ENCODE data around the gene CSF2RB.

The CSF2RB gene

GRCh38 chr22:36892292-36892691, 21.1 kb upstream of the CSF2RB start:
- no peak for DNase-seq

- no peak for DNase-seq
Measured at GRCh38 chr22:36893262-36893661, 20.2 kb upstream of the CSF2RB start.

GRCh38 chr22:36894266-36894665, 19.2 kb upstream of the CSF2RB start:
- no peak for DNase-seq

GRCh38 chr22:36897611-36898010, 15.8 kb upstream of the CSF2RB start:
- no peak for DNase-seq

GRCh38 chr22:36898690-36899089, 14.7 kb upstream of the CSF2RB start:
- DNase-seq = no peak

GRCh38 chr22:36899498-36899897, 13.9 kb upstream of the CSF2RB start:
- DNase-seq = no peak

GRCh38 chr22:36900225-36900624, 13.2 kb upstream of the CSF2RB start:
- DNase-seq = no peak

- DNase-seq = no peak
Measured at GRCh38 chr22:36900880-36901279, 12.5 kb upstream of the CSF2RB start.

- no peak for DNase-seq
Measured at GRCh38 chr22:36901411-36902142, 11.9 kb upstream of the CSF2RB start.

- DNase-seq = no peak
Measured at GRCh38 chr22:36902143-36902926, 11.1 kb upstream of the CSF2RB start.

- no peak for DNase-seq
Measured at GRCh38 chr22:36904260-36904880, 9.1 kb upstream of the CSF2RB start.

GRCh38 chr22:36907253-36908195, 5.9 kb upstream of the CSF2RB start:
- DNase-seq = no peak

- no peak for DNase-seq
Measured at GRCh38 chr22:36910461-36910860, 3.0 kb upstream of the CSF2RB start.

GRCh38 chr22:36911887-36912661, 1.4 kb upstream of the CSF2RB start:
- no peak for DNase-seq

- no peak for DNase-seq
Measured at GRCh38 chr22:36912694-36913426, 568 bp upstream of the CSF2RB start.

GRCh38 chr22:36914390-36914752, 943 bp downstream of the CSF2RB start:
- DNase-seq = no peak

- DNase-seq = no peak
Measured at GRCh38 chr22:36916034-36916433, 2.6 kb downstream of the CSF2RB start.

GRCh38 chr22:36918586-36919284, 5.3 kb downstream of the CSF2RB start:
- no peak for DNase-seq

GRCh38 chr22:36921309-36922104, 8.1 kb downstream of the CSF2RB start:
- DNase-seq = no peak

- DNase-seq = no peak
Measured at GRCh38 chr22:36922105-36922608, 8.7 kb downstream of the CSF2RB start.
